GM21619 (cell line): Measurements from ENCODE around the gene BCL2L12.
A peak's percentile ranks its signal among the peaks of the same experiment; 100 is the strongest.

Experiments used
- ATAC-seq: cut with Tn5 transposase; IDR thresholded peaks from one replicate; pipeline ENCODE4 v1.9.1; 2021; ENCODE audit not compliant: unreplicated experiment

Gene BCL2L12

DNA sequence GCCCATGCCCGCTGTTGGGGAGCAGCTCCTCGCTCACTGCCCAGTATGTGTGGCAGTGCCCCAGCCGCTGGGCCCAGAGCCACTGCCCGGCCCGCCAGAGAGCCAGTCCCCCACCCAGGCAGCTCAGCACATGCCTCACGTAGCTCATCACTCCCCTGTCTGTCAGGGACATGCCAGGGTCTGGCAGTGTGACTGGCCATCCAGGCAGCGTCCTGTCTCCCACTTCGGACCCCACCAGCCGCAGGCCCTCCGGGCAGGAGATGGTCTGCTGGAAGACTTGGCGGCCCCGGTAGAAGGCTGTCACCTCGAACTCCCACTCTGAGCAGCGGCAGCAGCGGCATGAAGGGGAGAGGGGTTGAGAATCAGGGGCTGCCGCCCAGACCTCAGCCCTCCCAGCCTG, 3.7 kb upstream of the BCL2L12 start:
- ATAC-seq, result no peak

DNA sequence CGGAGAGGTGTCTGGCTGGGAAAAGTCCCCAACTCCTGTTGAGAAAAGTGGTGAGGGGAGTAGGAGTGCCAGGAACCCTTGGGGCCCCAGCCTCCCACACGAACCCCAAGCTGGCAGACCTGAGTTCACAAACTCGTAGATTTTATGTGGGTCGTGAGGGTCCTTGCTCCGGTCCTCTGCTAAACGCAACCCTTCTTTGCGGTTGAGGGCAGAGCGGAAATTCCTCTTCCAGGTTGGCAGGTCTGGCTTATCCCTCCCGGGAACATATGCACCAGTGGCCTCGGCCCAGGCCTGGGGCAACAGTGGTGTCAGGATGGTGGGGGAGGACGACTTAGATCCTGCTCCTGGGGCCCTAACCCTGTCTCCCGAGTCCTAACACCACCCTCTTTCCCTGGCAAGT, 2.5 kb upstream of the BCL2L12 start:
- no peak for ATAC-seq

DNA sequence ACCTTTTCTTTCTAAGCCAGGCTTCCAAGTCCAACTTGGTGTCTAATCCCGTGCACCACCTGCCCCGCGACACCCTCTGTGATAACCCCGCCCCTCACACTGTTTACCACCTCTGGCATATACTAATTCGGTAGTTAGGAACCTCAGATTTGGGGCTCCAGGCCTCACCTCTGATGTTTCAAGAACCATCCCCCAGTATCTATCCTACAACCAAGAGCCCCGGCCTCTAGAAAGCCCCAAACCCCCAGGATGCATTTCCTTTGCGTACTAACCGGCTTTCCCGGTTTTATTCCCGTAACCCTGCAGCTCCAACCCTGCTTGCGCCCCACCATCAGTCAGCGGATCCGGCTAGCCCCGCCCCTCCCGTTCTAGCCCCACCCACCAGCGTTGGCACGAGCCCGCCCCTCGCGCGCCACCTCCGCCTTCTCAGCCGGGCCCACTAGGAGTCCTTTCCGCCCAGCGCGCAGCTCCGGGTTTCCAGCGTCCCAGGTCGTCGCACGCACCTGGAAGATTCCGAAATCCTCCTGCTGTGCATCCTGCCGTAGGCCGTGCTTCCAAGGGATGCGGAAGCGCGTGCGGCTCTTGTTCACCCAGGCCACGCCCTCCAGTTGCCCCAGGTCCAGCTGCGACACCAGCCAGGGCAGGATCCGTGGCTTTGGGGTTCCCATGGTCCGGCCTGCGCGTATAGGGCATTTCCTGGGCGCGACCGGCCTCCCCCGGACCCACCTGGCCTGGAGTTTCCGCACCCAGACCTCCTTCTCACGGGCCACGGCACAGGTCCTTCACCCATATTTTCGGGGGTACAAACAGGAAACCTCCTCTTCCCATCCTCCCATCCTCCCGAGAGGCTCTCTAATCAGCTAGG, 1.3 kb upstream of the BCL2L12 start:
- ATAC-seq, result peak; percentile 37

DNA sequence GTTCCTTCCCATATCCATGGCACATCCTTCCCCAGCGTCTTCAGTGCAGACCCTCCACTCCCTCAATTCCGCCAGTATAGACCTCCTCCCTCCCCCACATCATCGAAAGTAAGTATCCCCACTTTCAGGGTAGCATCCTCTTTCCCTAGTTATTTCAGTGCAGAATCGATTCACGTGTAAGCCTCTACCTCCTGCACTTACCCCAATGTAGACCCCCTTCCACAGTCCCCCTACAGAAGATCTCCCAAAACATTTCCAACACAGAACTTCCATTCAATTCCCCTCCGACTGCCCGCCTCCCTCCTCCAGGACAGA, 740 bp upstream of the BCL2L12 start:
- no peak for ATAC-seq

DNA sequence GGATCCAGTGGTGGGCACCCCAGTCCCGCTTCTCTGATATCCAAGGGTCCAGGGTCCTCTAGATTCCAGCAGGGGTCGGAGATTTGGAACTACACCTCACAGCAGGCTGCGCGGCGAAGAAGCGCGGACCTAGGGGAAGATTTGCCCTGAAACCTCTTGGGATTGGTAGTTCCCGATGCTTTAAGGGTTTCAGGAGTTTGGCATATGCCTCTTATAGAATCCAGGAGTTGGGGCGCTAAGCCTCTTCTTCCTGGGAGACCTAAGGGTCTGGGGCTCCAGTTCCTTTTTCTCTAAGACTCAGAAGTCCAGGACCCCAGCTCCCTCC, 349 bp downstream of the BCL2L12 start:
- ATAC-seq, result no peak

DNA sequence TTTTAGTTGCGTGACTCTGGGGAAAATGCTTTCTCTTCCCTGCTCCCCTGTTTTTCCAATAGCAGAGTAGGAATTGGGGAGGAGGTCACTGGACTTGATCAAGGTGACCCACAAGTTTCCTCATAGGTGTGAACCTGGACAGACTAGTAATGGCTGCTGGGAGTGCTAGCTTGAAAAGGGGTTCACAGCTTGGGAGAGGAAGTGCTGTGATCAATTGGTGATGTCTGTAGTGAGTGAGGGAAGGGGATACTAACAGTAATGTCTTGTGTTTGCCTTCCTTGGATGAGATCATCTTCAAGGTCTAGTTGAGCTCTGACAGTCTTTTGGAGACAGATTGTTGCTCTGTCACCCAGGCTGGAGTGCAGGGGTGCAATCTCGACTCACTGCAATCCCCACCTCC, 1.7 kb downstream of the BCL2L12 start:
- ATAC-seq, result no peak

DNA sequence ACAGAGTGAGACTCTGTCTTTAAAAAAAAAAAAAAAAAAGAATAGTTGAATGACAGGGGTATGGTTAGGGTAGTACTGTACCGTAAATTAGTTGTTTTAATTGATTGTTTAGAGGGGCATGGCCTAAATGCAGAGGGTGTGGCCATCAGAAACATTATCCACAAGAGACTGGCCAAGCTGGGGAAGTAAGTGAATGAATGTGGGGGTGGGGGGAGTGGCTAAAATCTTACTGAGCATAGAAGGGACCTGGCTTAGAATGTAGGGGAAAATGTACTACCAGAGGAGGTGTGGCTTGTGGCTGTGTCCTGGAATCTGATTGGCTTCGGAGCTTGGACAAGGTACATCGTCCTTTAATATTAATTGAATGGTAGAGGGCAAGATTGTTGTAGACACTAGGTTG, 3.8 kb downstream of the BCL2L12 start:
- ATAC-seq, result no peak

GRCh38 chr19:49672131-49672919, 6.6 kb downstream of the BCL2L12 start:
- ATAC-seq, result no peak

GRCh38 chr19:49676136-49676783, 10.5 kb downstream of the BCL2L12 start:
- ATAC-seq, result peak; percentile 53

GRCh38 chr19:49676784-49677230, 11.1 kb downstream of the BCL2L12 start:
- ATAC-seq, result no peak

- ATAC-seq, result no peak
These were observed 11.6 kb downstream of the BCL2L12 start, which contains the start of gene PRMT1 for GRCh38 chr19:49677231-49677900. Gene PRMT1 (plus strand): TSS chr19:49677271. CDS start chr19:49677281, 10 bp downstream.

- no peak for ATAC-seq
These were observed 12.4 kb downstream of the BCL2L12 start for GRCh38 chr19:49677901-49678674.

DNA sequence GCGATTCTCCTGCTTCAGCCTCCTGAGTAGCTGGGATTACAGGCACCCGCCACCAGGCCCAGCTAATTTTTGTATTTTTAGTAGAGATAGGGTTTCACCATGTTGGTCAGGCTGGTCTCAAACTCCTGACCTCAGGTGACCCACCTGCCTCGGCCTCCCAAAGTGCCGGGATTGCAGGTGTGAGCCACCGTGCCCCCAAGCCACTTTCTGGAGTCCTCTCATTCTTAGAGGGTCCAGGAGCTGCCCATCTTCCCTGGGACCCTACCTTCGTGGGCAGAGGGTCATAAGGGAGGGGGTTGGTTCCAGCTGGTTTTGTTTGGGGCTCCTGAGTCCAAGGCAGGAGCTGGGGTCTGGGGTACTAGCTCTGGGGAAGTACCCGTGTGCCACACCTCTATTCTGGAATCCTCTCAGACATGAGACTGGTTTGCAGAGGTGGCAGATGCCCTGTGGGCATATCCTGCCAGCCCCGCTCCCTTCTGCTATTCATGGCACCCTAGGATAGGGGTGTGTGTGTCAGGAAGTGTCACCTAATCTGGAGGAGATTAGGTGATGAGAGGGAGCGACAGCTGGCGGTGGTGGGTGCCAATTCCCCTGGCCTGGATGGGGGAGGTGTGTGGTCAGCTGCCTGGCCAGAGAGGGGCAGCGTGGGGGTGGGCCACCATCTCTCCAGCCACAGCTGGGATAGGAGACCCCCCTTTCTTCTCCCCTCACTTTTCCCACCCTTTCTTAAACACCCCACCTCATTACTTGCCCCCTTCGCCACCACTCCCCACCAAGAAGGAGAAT, 13.4 kb downstream of the BCL2L12 start:
- ATAC-seq, result no peak

- no peak for ATAC-seq
These were observed 14.2 kb downstream of the BCL2L12 start for GRCh38 chr19:49679771-49680413.

- no peak for ATAC-seq
These were observed 15.0 kb downstream of the BCL2L12 start for GRCh38 chr19:49680421-49681351.

DNA sequence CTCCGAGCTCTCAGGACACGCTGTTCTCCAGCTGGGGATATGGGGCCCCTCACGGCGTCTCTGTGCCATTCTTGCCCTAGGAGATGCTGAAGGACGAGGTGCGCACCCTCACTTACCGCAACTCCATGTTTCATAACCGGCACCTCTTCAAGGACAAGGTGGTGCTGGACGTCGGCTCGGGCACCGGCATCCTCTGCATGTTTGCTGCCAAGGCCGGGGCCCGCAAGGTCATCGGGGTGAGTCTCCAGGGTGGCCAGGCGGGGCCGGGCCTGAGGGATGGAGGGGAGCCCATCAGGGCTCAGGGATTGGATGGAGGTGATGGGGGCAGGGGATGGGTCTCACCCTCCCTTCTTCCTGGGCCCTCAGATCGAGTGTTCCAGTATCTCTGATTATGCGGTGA, 16.1 kb downstream of the BCL2L12 start:
- ATAC-seq, result no peak

DNA sequence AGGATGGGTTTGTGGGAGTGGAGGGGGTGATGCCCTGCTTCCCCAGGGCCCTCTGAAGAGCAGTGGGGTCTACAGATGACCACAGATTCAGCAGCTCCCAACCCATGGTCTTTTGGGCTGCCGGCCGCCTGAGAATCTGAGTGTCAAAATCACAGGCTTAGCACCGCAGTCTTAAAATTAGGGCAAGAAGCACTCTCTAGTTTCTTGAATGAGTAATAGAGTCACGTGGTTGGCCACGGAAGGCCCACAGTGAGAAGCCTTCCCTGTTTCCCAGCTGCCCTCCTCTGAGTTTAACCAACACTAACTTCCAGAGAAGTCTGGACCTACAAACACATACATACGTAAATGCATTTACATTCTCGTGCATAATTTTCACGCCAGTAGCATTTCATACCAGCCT, 16.5 kb downstream of the BCL2L12 start:
- ATAC-seq, result no peak

- ATAC-seq, result no peak
These were observed 18.1 kb downstream of the BCL2L12 start for GRCh38 chr19:49683814-49684250.
